MM.1S (cell line): ENCODE results near the gene EID2B.

Experiments used
- DNase-seq: peaks from one replicate; pipeline ENCODE4 v3.0.0-alpha.2; 2015
- H2AFZ ChIP-seq: fragments of 300-600 bp; sonication (generic); 2 replicates; pipeline ENCODE4 v1.6.0; 2016; ENCODE audit warnings: antibody characterized with exemption, low read length
- H3F3A ChIP-seq: fragments of 300-600 bp; sonication (generic); 2 replicates; pipeline ENCODE4 v1.6.1; 2016; ENCODE audit warnings: mild to moderate bottlenecking, antibody characterized with exemption, low read length, moderate library complexity, mixed read lengths; ENCODE audit not compliant: insufficient read depth
- H3K27ac ChIP-seq: fragments of 300-600 bp; sonication (generic); 2 replicates; pipeline ENCODE4 v1.5.1; 2016; ENCODE audit warnings: mild to moderate bottlenecking, low read length
- H3K27me3 ChIP-seq: fragments of 300-600 bp; sonication (generic); replicated peaks from 2 replicates; pipeline ENCODE4 v1.6.0; 2016; ENCODE audit warnings: low read length; ENCODE audit not compliant: insufficient read depth
- H3K36me3 ChIP-seq: fragments of 300-600 bp; sonication (generic); replicated peaks from 2 replicates; pipeline ENCODE4 v1.6.1; 2016; ENCODE audit warnings: mild to moderate bottlenecking, low read length, mixed read lengths; ENCODE audit not compliant: insufficient read depth
- H3K4me1 ChIP-seq: fragments of 300-600 bp; sonication (generic); 2 replicates; pipeline ENCODE4 v1.6.1; 2016; ENCODE audit warnings: low read length, mixed read lengths
- H3K4me2 ChIP-seq: fragments of 300-600 bp; sonication (generic); 2 replicates; pipeline ENCODE4 v1.6.0; 2016; ENCODE audit warnings: low read depth, low read length
- H3K4me3 ChIP-seq: fragments of 300-600 bp; sonication (generic); 2 replicates; pipeline ENCODE4 v1.5.1; 2016; ENCODE audit warnings: low read length, mixed read lengths
- H3K79me2 ChIP-seq: fragments of 300-600 bp; sonication (generic); 2 replicates; pipeline ENCODE4 v1.6.1; 2016; ENCODE audit warnings: mixed run types, low read length, mixed read lengths
- H3K9ac ChIP-seq: fragments of 300-600 bp; sonication (generic); 2 replicates; pipeline ENCODE4 v1.6.1; 2016; ENCODE audit warnings: low read length, mixed read lengths
- H3K9me2 ChIP-seq: fragments of 300-600 bp; sonication (generic); replicated peaks from 2 replicates; pipeline ENCODE4 v1.6.1; 2016; ENCODE audit warnings: mild to moderate bottlenecking, low read length, mixed read lengths; ENCODE audit not compliant: insufficient read depth
- H3K9me3 ChIP-seq: fragments of 300-600 bp; sonication (generic); replicated peaks from 2 replicates; pipeline ENCODE4 v1.6.1; 2016; ENCODE audit warnings: mild to moderate bottlenecking, low read length, mixed read lengths; ENCODE audit not compliant: insufficient read depth
- H4K20me1 ChIP-seq: fragments of 300-600 bp; sonication (generic); 2 replicates; pipeline ENCODE4 v1.6.1; 2016; ENCODE audit warnings: mild to moderate bottlenecking, low read length, moderate library complexity, mixed read lengths; ENCODE audit not compliant: insufficient read depth
- EZH2 ChIP-seq: fragments of 300-600 bp; sonication (generic); optimal IDR thresholded peaks from 2 replicates; pipeline ENCODE3; 2017; ENCODE audit warnings: low read depth, mild to moderate bottlenecking, antibody characterized with exemption, low read length, mixed read lengths
- EZH2phosphoT487 ChIP-seq: fragments of 300-600 bp; sonication (generic); IDR thresholded peaks from 2 replicates; pipeline ENCODE4 v1.6.1; 2018; ENCODE audit warnings: antibody characterized with exemption, low read length
- TF ChIP-seq, protein P1 (sequence below): fragments of 300-600 bp; sonication (generic); IDR thresholded peaks from 2 replicates; pipeline ENCODE4 v1.5.1; 2016; ENCODE audit warnings: antibody characterized with exemption, low read length, mixed read lengths

EID2B gene

DNA sequence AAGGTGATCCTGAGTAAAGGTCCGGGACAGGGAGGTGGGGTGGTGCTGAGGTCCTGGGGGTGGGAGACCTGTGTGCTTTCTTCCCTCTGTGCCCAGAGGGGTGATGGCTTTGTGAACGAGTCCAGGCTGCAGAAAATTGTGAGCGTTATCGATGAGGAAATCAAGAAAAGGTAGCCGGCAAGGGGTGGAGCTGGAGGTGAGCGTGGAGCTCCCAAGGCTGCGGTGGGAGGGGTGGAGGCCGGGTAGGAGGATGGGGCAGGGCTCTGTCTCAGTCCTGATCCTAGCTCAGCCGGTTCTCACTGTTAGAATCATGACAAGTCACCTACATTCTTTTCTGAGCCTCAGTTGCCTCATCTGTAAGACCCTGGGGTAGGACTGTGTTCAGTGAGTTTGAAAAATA lies 13.7 kb downstream of the EID2B start:
- Histone ChIP-seq H2AFZ (no peak overlapping the region), H3K9me2 (no peaks in the 10 kb centered on the region), H3K27me3 (peaks cover 32% of the 10 kb centered on the region), H3K9ac (no peak overlapping the region), H3F3A (no peaks in the 10 kb centered on the region), H3K36me3 (no peaks in the 10 kb centered on the region), H3K79me2 (no peaks in the 10 kb centered on the region), H3K4me2 (no peak overlapping the region), H3K4me3 (no peak overlapping the region), H3K27ac (no peak overlapping the region), H4K20me1 (no peaks in the 10 kb centered on the region), H3K4me1 (no peaks in the 10 kb centered on the region), H3K9me3 (no peaks in the 10 kb centered on the region)
- DNase-seq, result no peak
- no peak for TF ChIP-seq EZH2
- no peak for TF ChIP-seq EZH2phosphoT487
- TF ChIP-seq, protein P1, sequence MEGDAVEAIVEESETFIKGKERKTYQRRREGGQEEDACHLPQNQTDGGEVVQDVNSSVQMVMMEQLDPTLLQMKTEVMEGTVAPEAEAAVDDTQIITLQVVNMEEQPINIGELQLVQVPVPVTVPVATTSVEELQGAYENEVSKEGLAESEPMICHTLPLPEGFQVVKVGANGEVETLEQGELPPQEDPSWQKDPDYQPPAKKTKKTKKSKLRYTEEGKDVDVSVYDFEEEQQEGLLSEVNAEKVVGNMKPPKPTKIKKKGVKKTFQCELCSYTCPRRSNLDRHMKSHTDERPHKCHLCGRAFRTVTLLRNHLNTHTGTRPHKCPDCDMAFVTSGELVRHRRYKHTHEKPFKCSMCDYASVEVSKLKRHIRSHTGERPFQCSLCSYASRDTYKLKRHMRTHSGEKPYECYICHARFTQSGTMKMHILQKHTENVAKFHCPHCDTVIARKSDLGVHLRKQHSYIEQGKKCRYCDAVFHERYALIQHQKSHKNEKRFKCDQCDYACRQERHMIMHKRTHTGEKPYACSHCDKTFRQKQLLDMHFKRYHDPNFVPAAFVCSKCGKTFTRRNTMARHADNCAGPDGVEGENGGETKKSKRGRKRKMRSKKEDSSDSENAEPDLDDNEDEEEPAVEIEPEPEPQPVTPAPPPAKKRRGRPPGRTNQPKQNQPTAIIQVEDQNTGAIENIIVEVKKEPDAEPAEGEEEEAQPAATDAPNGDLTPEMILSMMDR, result no peak

DNA sequence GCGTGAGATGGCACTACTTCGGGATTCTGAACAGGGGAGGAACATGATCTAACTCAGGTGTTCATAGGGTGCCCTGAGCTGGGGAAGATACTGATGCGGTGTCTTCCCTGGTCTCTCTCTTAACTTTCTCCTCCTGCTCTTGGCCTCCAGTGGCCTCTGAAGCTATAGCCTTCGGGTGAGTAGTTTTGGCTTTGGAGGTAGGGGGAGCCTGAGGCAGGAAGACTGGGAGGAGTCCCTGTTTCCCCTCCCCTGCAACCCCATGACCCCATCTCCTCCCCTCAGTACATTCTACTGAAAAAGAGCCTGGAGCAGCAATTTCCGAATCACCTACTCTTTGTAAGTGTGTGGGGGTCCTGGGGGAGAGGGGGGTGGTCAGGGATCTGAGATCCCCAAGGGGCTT lies 14.2 kb downstream of the EID2B start:
- H3K4me1 ChIP-seq, result no peaks in the 10 kb centered on the region
- TF ChIP-seq EZH2, result no peak
- TF ChIP-seq, protein P1, result no peak
- TF ChIP-seq EZH2phosphoT487, result no peak
- no peaks in the 10 kb centered on the region for H3K79me2 ChIP-seq
- H3K9me3 ChIP-seq, result no peaks in the 10 kb centered on the region
- no peak overlapping the region for H3K9ac ChIP-seq
- H2AFZ ChIP-seq, result no peak overlapping the region
- H3K36me3 ChIP-seq, result no peaks in the 10 kb centered on the region
- H3K4me3 ChIP-seq, result no peak overlapping the region
- no peak for DNase-seq
- no peak overlapping the region for H3K4me2 ChIP-seq
- H3K9me2 ChIP-seq, result no peaks in the 10 kb centered on the region
- no peaks in the 10 kb centered on the region for H3F3A ChIP-seq
- no peak overlapping the region for H3K27ac ChIP-seq
- H4K20me1 ChIP-seq, result no peaks in the 10 kb centered on the region
- peaks cover 37% of the 10 kb centered on the region for H3K27me3 ChIP-seq

DNA sequence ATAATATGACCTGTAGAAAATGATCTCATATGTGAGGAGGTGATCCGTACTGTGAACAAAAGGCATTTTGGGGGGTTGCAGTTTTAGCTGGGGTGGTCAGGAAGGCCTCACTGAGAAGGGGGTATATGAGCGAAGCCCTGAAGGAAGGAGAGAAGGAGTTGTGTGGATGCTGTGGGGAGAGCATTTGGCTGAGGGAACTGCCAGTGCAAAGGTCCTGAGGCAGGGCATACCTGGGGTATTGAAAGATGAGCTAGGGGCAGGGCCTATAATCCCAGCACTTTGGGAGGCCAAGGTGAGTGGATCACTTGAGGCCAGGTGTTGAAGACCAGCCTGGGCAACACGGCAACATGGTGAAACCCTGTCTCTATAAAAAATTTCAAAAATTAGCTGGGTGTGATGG lies 15.2 kb downstream of the EID2B start:
- peaks cover 47% of the 10 kb centered on the region for H3K27me3 ChIP-seq
- H3K36me3 ChIP-seq, result no peaks in the 10 kb centered on the region
- no peaks in the 10 kb centered on the region for H3F3A ChIP-seq
- H3K9ac ChIP-seq, result no peak overlapping the region
- H3K4me1 ChIP-seq, result no peaks in the 10 kb centered on the region
- DNase-seq, result no peak
- TF ChIP-seq EZH2phosphoT487 (no peak), EZH2 (no peak)
- TF ChIP-seq, protein P1, result no peak
- no peak overlapping the region for H3K27ac ChIP-seq
- no peak overlapping the region for H3K4me2 ChIP-seq
- no peak overlapping the region for H2AFZ ChIP-seq
- H3K4me3 ChIP-seq, result no peak overlapping the region
- no peaks in the 10 kb centered on the region for H3K9me3 ChIP-seq
- no peaks in the 10 kb centered on the region for H4K20me1 ChIP-seq
- H3K9me2 ChIP-seq, result no peaks in the 10 kb centered on the region
- H3K79me2 ChIP-seq, result no peaks in the 10 kb centered on the region
